CD14-positive monocyte (primary cell): ENCODE results near the gene OVCA2. TPM values are rescaled to one million over a fixed set of nuclear protein-coding genes. Genes with fewer than 3 reads are reported as not detected.

Experiments
- DNase-seq, 3 donors: peaks; one replicate each; pipeline ENCODE4 v3.0.0-alpha.2; 2011 to 2022
- H2AFZ ChIP-seq: 2 replicates; pipeline ENCODE4 v1.6.0; 2012; ENCODE audit warnings: mild to moderate bottlenecking, low read depth, low read length, inconsistent platforms; ENCODE audit not compliant: insufficient read depth, poor library complexity, severe bottlenecking
- H3K27ac ChIP-seq, 2 donors: 1 replicate in 1 of 2; 2 replicates in 1 of 2; pipeline ENCODE4 v1.5.1; 2012 to 2013; ENCODE audit warnings: low read length in 2 of 2, control low read depth in 1 of 2, inconsistent platforms in 1 of 2, low read depth in 1 of 2, mild to moderate bottlenecking in 1 of 2
- H3K27me3 ChIP-seq, 2 donors: one replicate each; pipeline versions ENCODE4 v1.6.0 to v1.6.1; 2011 to 2013; ENCODE audit warnings: low read length in 2 of 2; ENCODE audit not compliant: control insufficient read depth in 2 of 2, insufficient read depth in 2 of 2
- H3K36me3 ChIP-seq, 2 donors: replicated peaks in 1 of 2; 1 replicate in 1 of 2; 2 replicates in 1 of 2; pipeline versions ENCODE4 v1.5.1 to v1.6.1; 2012 to 2013; ENCODE audit warnings: low read length in 2 of 2, control low read depth in 1 of 2, inconsistent platforms in 1 of 2, mild to moderate bottlenecking in 1 of 2; ENCODE audit not compliant: insufficient read depth in 2 of 2, control insufficient read depth in 1 of 2
- H3K4me1 ChIP-seq, 2 donors: 1 replicate in 1 of 2; 2 replicates in 1 of 2; pipeline versions ENCODE4 v1.5.1 to v1.6.1; 2012 to 2013; ENCODE audit warnings: low read length in 2 of 2, control low read depth in 1 of 2, inconsistent platforms in 1 of 2, mild to moderate bottlenecking in 1 of 2, moderate library complexity in 1 of 2; ENCODE audit not compliant: insufficient read depth in 2 of 2, control insufficient read depth in 1 of 2
- H3K4me2 ChIP-seq: replicated peaks from 2 replicates; pipeline ENCODE3; 2012; ENCODE audit warnings: low read length, moderate library complexity, mild to moderate bottlenecking; ENCODE audit not compliant: poor library complexity, severe bottlenecking; ENCODE audit errors: extremely low read depth
- H3K4me3 ChIP-seq, 3 experiments: fragments of 200-600 bp in 1 of 3; sonication (generic) in 1 of 3; replicated peaks in 1 of 3; 1 replicate in 2 of 3; 2 replicates in 1 of 3; pipeline ENCODE4 v1.5.1; 2011 to 2013; ENCODE audit warnings: low read length in 3 of 3, mild to moderate bottlenecking in 3 of 3, control low read depth in 2 of 3, low read depth in 2 of 3, inconsistent platforms in 1 of 3, moderate library complexity in 1 of 3
- H3K79me2 ChIP-seq: 2 replicates; pipeline ENCODE4 v1.6.0; 2012; ENCODE audit warnings: mild to moderate bottlenecking, control low read depth, inconsistent platforms, low read length, moderate library complexity; ENCODE audit not compliant: insufficient read depth
- H3K9ac ChIP-seq: 2 replicates; pipeline ENCODE4 v1.6.0; 2017; ENCODE audit warnings: low read length, mild to moderate bottlenecking; ENCODE audit not compliant: insufficient read depth, poor library complexity, severe bottlenecking
- H3K9me3 ChIP-seq, 2 donors: replicated peaks in 1 of 2; 1 replicate in 1 of 2; 2 replicates in 1 of 2; pipeline versions ENCODE4 v1.5.1 to v1.6.1; 2012 to 2013; ENCODE audit warnings: low read length in 2 of 2, control low read depth in 1 of 2; ENCODE audit not compliant: control insufficient read depth in 1 of 2, insufficient read depth in 1 of 2
- H4K20me1 ChIP-seq: 2 replicates; pipeline ENCODE4 v1.6.0; 2012; ENCODE audit warnings: mild to moderate bottlenecking, low read length, control low read depth, moderate library complexity; ENCODE audit not compliant: insufficient read depth
- H3K27ac Mint-ChIP-seq, 7 donors: one replicate each; pipeline ENCODE4 v1.8.0; 2020; ENCODE audit warnings: mild to moderate bottlenecking in 7 of 7, mixed read lengths in 7 of 7, moderate library complexity in 6 of 7, inconsistent platforms in 2 of 7
- H3K27me3 Mint-ChIP-seq, 3 donors: one replicate each; pipeline ENCODE4 v1.8.0; 2021 to 2022; ENCODE audit warnings: low read depth in 3 of 3, mild to moderate bottlenecking in 3 of 3, mixed read lengths in 3 of 3, moderate library complexity in 3 of 3, inconsistent platforms in 1 of 3
- H3K36me3 Mint-ChIP-seq, 2 donors: one replicate each; pipeline ENCODE4 v1.8.0; 2020; ENCODE audit warnings: mixed read lengths in 2 of 2, inconsistent platforms in 1 of 2, mild to moderate bottlenecking in 1 of 2
- H3K4me1 Mint-ChIP-seq: one replicate; pipeline ENCODE4 v1.8.0; 2020; ENCODE audit warnings: mild to moderate bottlenecking, mixed read lengths
- H3K4me3 Mint-ChIP-seq, 2 donors: one replicate each; pipeline ENCODE4 v1.8.0; 2020; ENCODE audit warnings: mild to moderate bottlenecking in 2 of 2, mixed read lengths in 2 of 2, moderate library complexity in 1 of 2
- H3K9me3 Mint-ChIP-seq, 7 donors: one replicate each; pipeline ENCODE4 v1.8.0; 2020 to 2022; ENCODE audit warnings: mixed read lengths in 7 of 7, mild to moderate bottlenecking in 6 of 7, moderate library complexity in 6 of 7, inconsistent platforms in 2 of 7
- CTCF ChIP-seq: fragments of 200-600 bp; IDR thresholded peaks from one replicate; pipeline ENCODE4 v1.8.0; 2022; ENCODE audit warnings: antibody characterized with exemption, mild to moderate bottlenecking
- WGBS: methylation state at CpG from one replicate; pipeline ENCODE4 v1.1.5; 2013; ENCODE audit warnings: missing lambda C conversion rate; ENCODE audit not compliant: insufficient coverage; 5-methylcytosine and 5-hydroxymethylcytosine counted together
- intact Hi-C, 2 donors: fragments of 100-400 bp; cut with micrococcal nuclease; formaldehyde crosslinking; loops; one replicate each; pipeline versions ENCODE4 v1.15.0 to v1.15.1; 2023
- polyA plus RNA-seq, 3 donors: library from polyadenylated mRNA; depleted of rRNA in 1 of 3; unstranded in 2 of 3; stranded (reverse) in 1 of 3; fragments of 300-500 nt in 2 of 3; fragments of >200 nt in 1 of 3; fragmentation: Illumina TruSeq in 2 of 3; gene quantifications; 1 replicate in 2 of 3; 2 replicates in 1 of 3; pipeline ENCODE4 v1.2.3, GENCODE V29; 2012 to 2021

The OVCA2 gene
- polyA plus RNA-seq, 3 donors, result 30.5 to 94.9 (median 69.1) TPM

DNA sequence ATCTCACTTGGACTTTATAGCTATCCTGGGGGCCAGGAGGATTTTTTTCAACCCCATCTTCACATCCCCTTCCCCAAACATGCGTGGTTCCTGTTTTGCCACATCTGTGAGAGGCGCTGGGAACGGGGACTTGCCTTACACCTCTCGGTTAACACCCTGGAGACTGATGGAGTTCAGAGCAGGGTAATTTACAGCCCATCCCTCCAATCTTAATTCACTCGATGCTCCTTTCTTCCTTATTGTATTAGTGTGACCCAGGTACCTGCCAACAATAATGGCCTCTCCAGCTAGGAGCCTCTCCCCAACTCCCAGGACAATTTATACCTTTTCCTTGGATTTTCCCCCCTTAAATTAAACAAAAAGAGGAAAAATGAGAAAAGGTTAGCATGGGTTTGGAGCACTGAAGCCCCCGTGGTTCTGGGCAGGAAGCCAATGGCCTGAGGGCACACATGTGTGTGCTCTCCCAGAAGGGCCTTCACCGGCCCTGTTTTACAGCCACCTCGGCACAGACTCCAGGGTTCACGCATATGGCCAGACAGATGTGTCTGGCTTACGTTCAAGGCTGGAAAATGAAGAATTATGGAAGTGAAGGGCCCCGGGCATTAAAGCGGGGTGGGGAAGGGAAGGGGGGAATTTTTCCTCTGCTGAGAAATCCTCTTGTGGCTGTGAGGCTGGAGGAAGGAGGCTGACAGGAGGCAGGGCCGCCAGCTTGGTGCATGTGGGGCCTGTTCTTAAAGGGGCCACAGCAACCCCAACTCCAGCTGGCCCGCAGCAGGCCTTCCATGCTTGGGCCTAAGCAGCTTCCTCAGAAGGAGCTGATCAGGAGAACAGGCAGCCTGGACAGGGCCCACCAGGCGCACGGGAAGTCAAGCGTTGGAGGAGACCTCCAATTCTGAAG is 34.5 kb downstream of the OVCA2 start:
- H3K9me3 ChIP-seq, result no peaks in the 10 kb centered on the region
- peaks cover 59 to 68% of the 10 kb centered on the region in 2 donors for H3K36me3 Mint-ChIP-seq
- H3K4me3 ChIP-seq, result no peak overlapping the region
- H3K27ac ChIP-seq, result no peak overlapping the region
- H3K4me2 ChIP-seq, result no peak overlapping the region
- H3K79me2 ChIP-seq, result no peaks in the 10 kb centered on the region
- H3K4me1 Mint-ChIP-seq, result peaks cover 30% of the 10 kb centered on the region
- H2AFZ ChIP-seq, result no peak overlapping the region
- no peak overlapping the region for H3K4me3 Mint-ChIP-seq
- H3K9me3 Mint-ChIP-seq, result peaks cover 0 to 3% (median 0%) of the 10 kb centered on the region in 7 donors
- TF ChIP-seq CTCF, result no peak
- intact Hi-C loops, result no loop called here
- peak overlapping the region in 1 of 7 donors; percentile 53 for H3K27ac Mint-ChIP-seq
- H3K27me3 ChIP-seq, result no peaks in the 10 kb centered on the region
- H3K4me1 ChIP-seq, result peaks cover 24 to 32% of the 10 kb centered on the region in 2 donors
- H3K27me3 Mint-ChIP-seq, result peaks cover 3 to 5% (median 4%) of the 10 kb centered on the region in 3 donors
- whole genome bisulfite sequencing, result 41% methylated on average over 17 of the region's 17 CpGs
- DNase-seq, result no peak
- H4K20me1 ChIP-seq, result no peaks in the 10 kb centered on the region
- H3K9ac ChIP-seq, result no peak overlapping the region
- peaks cover 12 to 31% of the 10 kb centered on the region in 2 donors for H3K36me3 ChIP-seq

DNA sequence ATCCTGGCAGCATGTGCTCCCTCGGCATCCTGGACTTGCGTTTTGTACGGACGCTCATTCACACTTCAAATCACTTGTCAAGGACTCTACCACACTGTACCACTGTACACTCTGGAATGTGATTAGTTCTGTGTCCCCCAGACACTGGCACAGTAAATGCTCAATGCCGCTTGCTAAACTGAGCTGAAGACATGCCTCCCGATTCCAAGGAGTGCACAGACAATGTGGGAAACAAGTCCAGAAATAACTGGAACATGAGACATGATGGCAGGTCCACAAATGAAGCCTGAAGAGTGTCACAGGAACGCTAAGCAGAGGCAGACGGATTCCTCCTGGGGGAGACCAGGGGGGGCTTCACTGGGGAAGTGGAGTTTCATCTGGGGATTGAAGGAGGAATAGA is 35.2 kb downstream of the OVCA2 start:
- peaks cover 4 to 7% (median 5%) of the 10 kb centered on the region in 3 donors for H3K27me3 Mint-ChIP-seq
- WGBS, result 93% methylated on average over 8 of the region's 8 CpGs
- Histone ChIP-seq H2AFZ (no peak overlapping the region), H3K27ac (no peak overlapping the region), H3K9ac (no peak overlapping the region), H4K20me1 (no peaks in the 10 kb centered on the region), H3K4me2 (no peak overlapping the region), H3K79me2 (no peaks in the 10 kb centered on the region), H3K27me3 (no peaks in the 10 kb centered on the region), H3K9me3 (no peaks in the 10 kb centered on the region), H3K4me3 (no peak overlapping the region), H3K36me3 (peaks cover 16 to 38% of the 10 kb centered on the region in 2 donors), H3K4me1 (peaks cover 18 to 25% of the 10 kb centered on the region in 2 donors)
- TF ChIP-seq CTCF, result no peak
- intact Hi-C loops, result no loop called here
- peaks cover 0 to 5% (median 0%) of the 10 kb centered on the region in 7 donors for H3K9me3 Mint-ChIP-seq
- no peak overlapping the region for H3K4me3 Mint-ChIP-seq
- peaks cover 61 to 68% of the 10 kb centered on the region in 2 donors for H3K36me3 Mint-ChIP-seq
- peaks cover 23% of the 10 kb centered on the region for H3K4me1 Mint-ChIP-seq
- DNase-seq, result no peak
- H3K27ac Mint-ChIP-seq, result no peak overlapping the region
